Epithelial cell of esophagus (primary cell): ENCODE measurements around the gene ZNF770.

Experiments
- DNase-seq: peaks from one replicate; pipeline ENCODE4 v3.0.0; 2010; ENCODE audit warnings: low read depth
- H3K4me3 ChIP-seq: 2 replicates; pipeline ENCODE4 v1.5.1; 2011; ENCODE audit warnings: mild to moderate bottlenecking, low read length, control low read depth
- CTCF ChIP-seq: IDR thresholded peaks from 2 replicates; pipeline ENCODE4 v1.5.1; 2011; ENCODE audit warnings: low read depth, mild to moderate bottlenecking, low read length, control low read depth, inconsistent platforms; ENCODE audit not compliant: insufficient read depth; ENCODE audit errors: missing control alignments

ZNF770 gene

GRCh38 chr15:34993877-34994276 is 5.8 kb upstream of the ZNF770 start:
- DNase-seq: no peak
- H3K4me3 ChIP-seq: no peak overlapping the region
- no peak for TF ChIP-seq CTCF

- TF ChIP-seq CTCF: no peak
- H3K4me3 ChIP-seq: no peak overlapping the region
- peak; percentile 66 for DNase-seq
Observed at GRCh38 chr15:34993412-34993811, 5.3 kb upstream of the ZNF770 start.

GRCh38 chr15:34987609-34988026 is 469 bp downstream of the ZNF770 start:
- no peak for TF ChIP-seq CTCF
- no peak for DNase-seq
- H3K4me3 ChIP-seq: peak overlapping the region; percentile 61

- TF ChIP-seq CTCF: no peak
- peak; percentile 40 for DNase-seq
- peak overlapping the region; percentile 61 for H3K4me3 ChIP-seq
Observed at GRCh38 chr15:34986771-34987480, 1.2 kb downstream of the ZNF770 start.

GRCh38 chr15:34986326-34986725 is 1.8 kb downstream of the ZNF770 start:
- H3K4me3 ChIP-seq: peak overlapping the region; percentile 61
- TF ChIP-seq CTCF: no peak
- peak; percentile 53 for DNase-seq

- TF ChIP-seq CTCF: no peak
- DNase-seq: peak; percentile 10
- H3K4me3 ChIP-seq: no peak overlapping the region
Observed at GRCh38 chr15:34984889-34985630, 3.0 kb downstream of the ZNF770 start.
